ENCODE results near the gene BTBD7.

BTBD7 gene

DNA sequence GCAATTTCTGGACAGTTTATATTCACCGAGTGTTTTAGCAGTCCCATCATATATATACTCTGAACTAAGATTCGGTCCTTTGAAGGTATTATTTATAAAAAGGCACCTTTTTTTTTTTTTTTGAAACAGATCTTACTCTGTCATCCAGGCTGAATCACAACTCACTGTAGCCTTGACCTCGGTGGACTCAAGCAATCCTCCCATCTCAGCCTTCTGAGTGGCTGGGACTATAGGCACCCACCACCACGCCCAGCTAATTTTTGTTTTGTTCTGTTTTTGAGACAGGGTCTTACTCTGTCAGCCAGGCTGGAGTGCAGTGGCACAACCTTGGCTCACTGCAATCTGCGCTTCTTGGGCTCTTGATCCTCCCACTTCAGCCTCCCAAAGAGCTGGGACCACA, 52.1 kb downstream of the BTBD7 start:
- no peak for DNase-seq (ENCODE audit: low read depth)
- H3K4me3 ChIP-seq (ENCODE audit: low read depth, low read length): no peak overlapping the region
- TF ChIP-seq, protein P1, sequence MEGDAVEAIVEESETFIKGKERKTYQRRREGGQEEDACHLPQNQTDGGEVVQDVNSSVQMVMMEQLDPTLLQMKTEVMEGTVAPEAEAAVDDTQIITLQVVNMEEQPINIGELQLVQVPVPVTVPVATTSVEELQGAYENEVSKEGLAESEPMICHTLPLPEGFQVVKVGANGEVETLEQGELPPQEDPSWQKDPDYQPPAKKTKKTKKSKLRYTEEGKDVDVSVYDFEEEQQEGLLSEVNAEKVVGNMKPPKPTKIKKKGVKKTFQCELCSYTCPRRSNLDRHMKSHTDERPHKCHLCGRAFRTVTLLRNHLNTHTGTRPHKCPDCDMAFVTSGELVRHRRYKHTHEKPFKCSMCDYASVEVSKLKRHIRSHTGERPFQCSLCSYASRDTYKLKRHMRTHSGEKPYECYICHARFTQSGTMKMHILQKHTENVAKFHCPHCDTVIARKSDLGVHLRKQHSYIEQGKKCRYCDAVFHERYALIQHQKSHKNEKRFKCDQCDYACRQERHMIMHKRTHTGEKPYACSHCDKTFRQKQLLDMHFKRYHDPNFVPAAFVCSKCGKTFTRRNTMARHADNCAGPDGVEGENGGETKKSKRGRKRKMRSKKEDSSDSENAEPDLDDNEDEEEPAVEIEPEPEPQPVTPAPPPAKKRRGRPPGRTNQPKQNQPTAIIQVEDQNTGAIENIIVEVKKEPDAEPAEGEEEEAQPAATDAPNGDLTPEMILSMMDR (IDR thresholded peaks at IDR 0.05; ENCODE audit: low read depth, low read length, missing control alignments): no peak
- in situ Hi-C loops (cut with HindIII; ENCODE audit: low sequenced_read_pairs): no loop called here

DNA sequence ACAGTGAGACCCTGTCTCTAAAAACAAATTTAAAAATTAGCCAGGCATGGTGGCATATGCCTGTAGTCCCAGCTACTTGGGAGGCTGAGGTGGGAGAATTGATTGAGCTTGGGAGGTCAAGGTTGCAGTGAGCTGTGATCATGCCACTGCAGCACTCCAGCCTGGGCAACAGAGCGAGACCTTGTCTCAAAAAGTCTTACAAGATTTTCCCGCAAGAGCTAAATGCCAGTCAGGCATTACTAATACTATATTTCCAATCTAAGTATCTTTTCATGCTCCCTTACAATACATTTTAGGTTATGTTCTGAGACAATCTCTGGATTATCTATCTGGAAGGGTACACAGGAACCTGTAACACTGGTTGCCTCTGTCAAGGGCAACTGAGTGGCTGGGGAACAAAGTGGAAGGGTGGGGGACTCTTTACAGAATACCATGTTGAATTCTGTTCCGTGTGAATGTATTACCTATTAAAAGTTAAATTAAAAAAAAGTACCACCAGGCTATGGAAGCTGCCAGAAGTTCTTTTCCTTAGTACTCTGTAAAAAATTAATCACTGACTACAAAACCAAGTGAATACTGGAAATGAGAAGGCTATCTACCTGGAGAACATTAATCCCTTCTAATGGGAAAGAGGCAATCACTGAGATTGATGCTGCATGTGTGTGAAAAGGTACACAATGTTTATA, 56.7 kb downstream of the BTBD7 start:
- DNase-seq (ENCODE audit: low read depth): no peak
- TF ChIP-seq, protein P1 (IDR thresholded peaks at IDR 0.05; ENCODE audit: low read depth, low read length, missing control alignments): no peak
- in situ Hi-C loops (cut with HindIII; ENCODE audit: low sequenced_read_pairs): no loop called here

DNA sequence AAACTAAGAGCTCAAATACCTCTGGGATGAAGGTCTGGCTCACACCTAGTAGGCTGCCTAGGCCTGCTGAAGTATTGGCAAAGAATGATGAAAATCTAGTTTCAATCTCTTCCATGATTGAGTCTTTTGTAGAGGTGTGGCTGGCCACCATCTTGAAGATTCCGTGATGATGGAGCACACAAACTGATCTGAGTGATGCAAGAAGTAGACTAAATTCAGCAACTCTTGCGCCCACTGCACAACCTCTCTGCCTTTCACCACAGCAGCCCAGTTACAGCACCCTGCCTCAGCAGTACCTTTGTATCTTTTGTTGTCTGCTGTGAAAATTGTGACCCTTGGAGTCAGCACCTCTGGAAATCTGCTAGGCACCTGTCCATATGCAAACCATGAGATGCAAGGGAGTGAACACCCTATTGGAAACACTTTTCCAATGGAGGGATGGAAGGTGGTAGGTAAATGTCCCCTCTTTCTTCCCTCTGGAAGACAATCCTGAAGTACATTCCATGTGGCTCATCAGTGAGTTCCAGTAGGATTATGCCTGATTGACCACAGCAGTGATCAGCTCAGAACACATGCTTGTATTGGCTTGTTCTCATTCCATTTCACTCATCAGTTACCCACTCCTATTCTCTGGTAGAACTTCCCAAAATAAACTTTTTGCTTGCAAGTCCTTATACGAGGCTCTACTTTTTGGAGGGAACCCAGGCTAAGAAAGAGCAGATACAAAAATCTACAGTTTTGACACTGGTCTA, 58.6 kb downstream of the BTBD7 start:
- in situ Hi-C loops (cut with HindIII; ENCODE audit: low sequenced_read_pairs): no loop called here
- TF ChIP-seq, protein P1 (IDR thresholded peaks at IDR 0.05; ENCODE audit: low read depth, low read length, missing control alignments): no peak
- DNase-seq (ENCODE audit: low read depth): no peak
- H3K4me3 ChIP-seq (ENCODE audit: low read depth, low read length): no peak overlapping the region

More for the DNA sequence above, 56.7 kb downstream of the BTBD7 start:
- H3K4me3 ChIP-seq (ENCODE audit: low read depth, low read length): no peak overlapping the region

DNA sequence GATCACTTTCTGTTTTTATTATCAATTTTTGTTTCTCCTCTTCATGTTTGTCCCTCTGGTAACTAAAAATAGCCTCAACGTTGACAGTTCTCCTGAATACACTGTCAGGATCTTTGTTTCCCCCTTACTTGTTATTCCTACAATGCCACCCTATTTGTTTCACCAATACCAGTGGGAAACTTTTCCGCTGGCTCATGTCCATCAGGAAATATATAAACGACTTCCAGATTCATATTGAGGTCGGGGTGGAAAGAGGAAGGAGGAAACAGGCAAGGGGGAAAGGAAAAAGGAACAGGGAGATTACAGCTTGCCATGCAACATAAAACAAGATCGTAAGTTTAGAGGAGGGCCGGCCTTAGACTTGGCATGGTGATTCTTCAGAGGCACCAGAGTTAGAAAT, 61.7 kb downstream of the BTBD7 start:
- no peak overlapping the region for H3K4me3 ChIP-seq (ENCODE audit: low read depth, low read length)
- in situ Hi-C loops (cut with HindIII; ENCODE audit: low sequenced_read_pairs): no loop called here
- no peak for DNase-seq (ENCODE audit: low read depth)
- TF ChIP-seq, protein P1 (IDR thresholded peaks at IDR 0.05; ENCODE audit: low read depth, low read length, missing control alignments): no peak

DNA sequence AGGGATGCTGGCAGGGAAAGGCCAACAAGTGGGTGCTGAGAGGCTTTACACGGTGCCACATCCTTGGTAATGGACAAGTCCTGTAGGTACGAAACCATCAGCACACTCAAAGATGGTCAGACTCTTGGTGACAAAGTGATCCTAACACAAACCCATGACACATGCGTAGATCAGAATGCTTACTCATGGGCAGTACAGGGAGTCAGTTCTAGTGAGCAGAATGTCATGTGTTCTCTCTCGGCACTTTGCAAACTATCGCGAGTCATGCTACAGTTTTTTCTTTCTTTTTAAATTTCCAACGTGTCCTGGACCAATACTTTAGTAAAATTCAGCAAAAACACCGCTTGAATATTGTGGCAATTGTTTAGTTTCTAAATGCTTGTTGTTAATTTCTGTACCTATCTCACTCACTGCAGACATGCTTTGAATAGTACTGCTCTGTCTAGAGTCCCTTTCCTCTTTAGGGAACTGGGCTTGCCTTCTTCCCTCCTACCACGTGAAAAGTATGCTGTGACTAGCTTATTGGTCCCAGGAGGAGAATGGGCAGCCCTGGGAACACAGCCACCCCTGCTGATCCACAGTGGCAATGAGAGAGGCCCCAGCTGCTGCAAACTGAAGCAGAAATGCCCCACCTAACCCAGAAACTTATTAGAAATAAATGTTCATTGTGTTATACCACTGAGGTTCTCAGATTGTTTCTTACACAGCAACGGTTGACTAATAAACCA, 63.3 kb downstream of the BTBD7 start:
- TF ChIP-seq, protein P1 (IDR thresholded peaks at IDR 0.05; ENCODE audit: low read depth, low read length, missing control alignments): no peak
- in situ Hi-C loops (cut with HindIII; ENCODE audit: low sequenced_read_pairs): no loop called here
- H3K4me3 ChIP-seq (ENCODE audit: low read depth, low read length): no peak overlapping the region
- DNase-seq (ENCODE audit: low read depth): no peak

DNA sequence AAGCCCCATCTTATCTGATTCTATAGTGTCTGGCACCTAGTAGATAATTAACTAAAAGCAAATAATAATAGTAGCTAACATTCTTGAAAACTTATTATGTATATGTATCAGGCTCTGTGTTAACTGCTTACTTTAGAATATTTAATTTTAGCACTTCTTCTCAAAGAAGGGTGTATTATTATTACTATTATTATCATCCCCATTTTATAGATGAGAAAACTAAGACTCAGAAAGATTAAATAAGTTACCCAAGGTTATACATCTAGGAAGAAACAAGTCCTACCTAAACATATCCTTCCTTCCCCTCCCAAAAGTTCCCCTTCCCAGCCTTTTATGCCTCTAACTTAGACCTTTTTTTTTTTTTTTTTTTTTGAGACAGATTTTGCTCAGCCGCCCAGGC, 64.4 kb downstream of the BTBD7 start:
- in situ Hi-C loops (cut with HindIII; ENCODE audit: low sequenced_read_pairs): no loop called here
- H3K4me3 ChIP-seq (ENCODE audit: low read depth, low read length): no peak overlapping the region
- no peak for DNase-seq (ENCODE audit: low read depth)
- TF ChIP-seq, protein P1 (IDR thresholded peaks at IDR 0.05; ENCODE audit: low read depth, low read length, missing control alignments): no peak
